Erythroblast (primary cell): ENCODE data around the gene KIF26B.

Experiments used
- DNase-seq, 2 experiments: peaks; one replicate each; lab custom pipeline; 2025; lab: John Stamatoyannopoulos, UW
- GATA1 ChIP-seq: IDR thresholded peaks from 2 replicates; pipeline ENCODE4 v1.6.1; 2011; ENCODE audit warnings: low read depth, mild to moderate bottlenecking, control low read depth, low read length, moderate library complexity
- POLR2A ChIP-seq: IDR thresholded peaks from 2 replicates; pipeline ENCODE4 v1.6.1; 2011; ENCODE audit warnings: mild to moderate bottlenecking, low read length

KIF26B gene

GRCh38 chr1:245457562-245457961 is 302.8 kb downstream of the KIF26B start:
- DNase-seq: no peak
- no peak for TF ChIP-seq GATA1
- no peak for TF ChIP-seq POLR2A

GRCh38 chr1:245458234-245458633 is 303.4 kb downstream of the KIF26B start:
- no peak for DNase-seq
- TF ChIP-seq GATA1 (no peak), POLR2A (no peak)

- TF ChIP-seq POLR2A (no peak), GATA1 (no peak)
Measured at GRCh38 chr1:245458761-245459174, 304.0 kb downstream of the KIF26B start.

DNA sequence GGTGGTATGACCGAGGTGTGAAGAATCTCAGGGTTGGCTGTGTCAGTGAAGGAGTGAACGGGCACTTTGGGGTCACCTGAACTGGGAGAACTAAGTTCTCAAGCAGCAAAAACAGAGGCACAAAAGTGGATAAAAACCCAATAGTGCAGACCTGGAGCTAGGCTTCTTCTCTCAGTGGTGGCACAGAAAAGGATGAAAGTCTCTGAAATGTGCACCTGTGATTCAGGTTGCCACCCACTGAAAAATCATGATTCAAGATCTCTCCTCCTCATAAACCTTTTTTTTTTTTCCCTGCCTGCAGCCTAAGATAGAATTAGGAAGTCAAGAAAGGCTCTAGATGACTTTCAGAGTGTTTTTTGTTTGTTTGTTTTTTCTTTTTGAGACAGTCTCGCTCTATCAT is 304.8 kb downstream of the KIF26B start:
- no peak for TF ChIP-seq GATA1
- no peak for TF ChIP-seq POLR2A

More at GRCh38 chr1:245458761-245459174, 304.0 kb downstream of the KIF26B start:
- no peak for DNase-seq

DNA sequence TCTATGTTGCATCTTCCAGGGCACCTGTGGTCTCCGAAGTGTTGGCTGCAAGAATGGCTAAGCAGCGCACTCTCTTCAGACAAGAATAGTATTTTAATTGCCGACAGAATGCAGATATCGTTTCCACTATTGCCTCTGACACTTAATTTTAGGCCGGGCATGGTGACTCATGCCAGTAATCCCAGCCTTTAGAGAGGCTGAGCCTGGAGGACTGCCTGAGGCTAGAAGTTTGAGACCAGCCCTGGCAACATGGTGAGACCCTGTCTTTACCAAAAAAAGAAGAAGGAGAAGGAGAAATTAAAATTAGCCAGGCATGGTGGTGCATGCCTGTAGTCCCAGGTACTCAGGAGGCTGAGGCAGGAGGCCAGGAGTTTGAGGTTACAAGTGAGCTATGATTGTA is 306.9 kb downstream of the KIF26B start:
- TF ChIP-seq GATA1: no peak
- no peak for TF ChIP-seq POLR2A
- DNase-seq: no peak

More for the DNA sequence above, 304.8 kb downstream of the KIF26B start:
- no peak for DNase-seq

DNA sequence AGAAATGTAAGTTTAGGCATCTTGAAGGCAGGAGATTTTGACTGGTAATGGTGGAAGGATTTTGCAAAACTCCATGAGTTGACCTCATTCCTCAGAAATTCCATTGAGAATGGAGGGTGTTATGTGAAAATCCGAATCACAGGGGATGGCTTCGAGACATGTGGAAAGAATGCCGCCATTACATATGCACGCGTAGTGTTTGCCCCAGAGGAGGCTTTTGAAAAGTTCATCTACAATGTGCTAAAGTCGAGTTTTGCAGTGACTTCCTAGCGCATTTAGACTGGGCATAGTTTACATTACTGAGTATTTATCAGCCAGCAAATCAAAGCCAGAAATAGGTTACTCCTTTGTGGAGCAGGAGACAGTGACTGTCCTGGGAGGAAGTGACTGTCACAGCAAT is 307.4 kb downstream of the KIF26B start:
- no peak for DNase-seq
- TF ChIP-seq GATA1: no peak
- TF ChIP-seq POLR2A: no peak

- no peak for DNase-seq
- TF ChIP-seq GATA1 (no peak), POLR2A (no peak)
Measured at GRCh38 chr1:245463392-245464165, 308.8 kb downstream of the KIF26B start.

DNA sequence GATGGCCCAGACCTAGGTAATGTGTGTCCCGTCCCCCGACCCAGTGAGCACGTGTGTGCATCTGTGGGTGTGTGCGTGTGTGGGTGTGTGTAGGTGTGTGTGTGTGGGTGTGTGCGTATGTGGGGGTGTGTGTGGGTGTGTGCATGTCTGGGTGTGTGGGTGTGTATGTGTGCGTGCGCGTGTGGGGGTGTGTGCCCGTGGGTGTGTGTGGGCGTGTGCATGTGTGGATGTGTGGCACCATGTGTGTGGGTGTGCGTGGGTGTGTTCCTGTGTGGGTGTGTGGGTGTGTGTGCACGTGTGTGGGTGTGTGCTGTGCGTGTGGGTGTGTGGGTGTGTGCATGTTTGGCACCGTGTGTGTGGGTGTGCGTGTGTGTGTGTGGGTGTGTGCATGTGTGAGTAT is 309.5 kb downstream of the KIF26B start:
- no peak for DNase-seq
- TF ChIP-seq GATA1: no peak
- TF ChIP-seq POLR2A: no peak

GRCh38 chr1:245465666-245466065 is 310.9 kb downstream of the KIF26B start:
- DNase-seq: no peak
- TF ChIP-seq GATA1: no peak
- no peak for TF ChIP-seq POLR2A

DNA sequence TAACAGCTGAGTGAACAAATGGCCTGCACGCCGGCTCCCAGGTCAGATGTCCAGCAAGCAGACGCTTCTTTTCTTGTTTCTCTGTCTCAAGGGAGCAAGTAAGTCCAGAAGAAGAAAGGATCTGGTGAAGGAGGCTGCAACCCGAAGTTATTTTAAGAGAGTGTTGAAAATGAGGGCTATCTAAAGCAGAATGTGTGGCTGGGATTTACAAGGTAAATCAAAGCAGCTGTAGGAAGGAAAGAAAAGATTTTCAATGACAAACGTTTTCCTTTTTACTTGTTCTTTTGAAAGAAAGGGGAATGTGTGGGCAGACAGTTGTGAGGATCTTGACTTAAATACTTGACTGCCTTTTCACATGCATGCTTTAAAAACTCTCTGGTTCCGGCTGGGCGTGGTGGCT is 311.5 kb downstream of the KIF26B start:
- DNase-seq: no peak
- no peak for TF ChIP-seq POLR2A

- no peak for TF ChIP-seq POLR2A
- TF ChIP-seq GATA1: no peak
- DNase-seq: no peak
Measured at GRCh38 chr1:245467804-245468203, 313.0 kb downstream of the KIF26B start.

- TF ChIP-seq GATA1 (no peak), POLR2A (no peak)
- DNase-seq: no peak
Measured at GRCh38 chr1:245469006-245469405, 314.2 kb downstream of the KIF26B start.

DNA sequence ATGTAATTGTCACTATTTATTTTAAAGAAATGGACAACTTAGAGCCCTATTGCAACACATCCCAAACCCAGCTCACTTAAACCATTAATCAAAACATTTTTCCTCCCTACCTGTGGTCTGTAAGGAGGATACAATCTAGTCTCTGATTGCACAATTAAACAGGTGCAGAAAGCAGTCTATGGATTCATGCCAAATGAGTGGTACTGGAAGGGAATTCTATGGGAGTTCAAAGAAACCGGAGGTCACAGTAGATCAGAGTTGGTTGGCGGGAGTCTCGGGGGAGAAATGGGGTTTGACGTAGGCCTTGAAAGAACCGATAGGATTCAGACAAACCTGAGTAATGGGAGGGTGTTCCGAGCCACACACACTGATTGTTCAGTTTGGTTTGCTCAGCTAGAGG is 314.9 kb downstream of the KIF26B start:
- DNase-seq: no peak
- no peak for TF ChIP-seq POLR2A
- no peak for TF ChIP-seq GATA1

DNA sequence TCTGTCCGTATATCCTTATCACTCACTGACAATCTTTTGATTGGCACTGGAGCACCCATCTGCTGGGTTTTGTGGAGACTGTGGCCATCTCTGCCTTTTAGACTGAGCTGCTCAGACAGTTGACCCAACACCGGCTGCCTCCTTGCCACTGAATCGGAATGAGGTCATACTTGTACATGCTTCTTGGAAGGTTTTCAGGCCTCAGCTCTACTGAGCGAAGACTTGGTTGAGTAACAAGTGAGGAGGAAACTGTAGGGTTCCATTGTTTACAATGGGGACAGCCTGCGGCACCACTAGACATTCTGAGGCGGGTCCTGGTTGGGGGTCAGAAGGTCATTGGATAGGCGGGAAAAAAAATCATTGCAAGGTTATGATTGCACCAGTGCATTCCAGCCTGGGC is 320.3 kb downstream of the KIF26B start:
- TF ChIP-seq GATA1 (no peak), POLR2A (no peak)
- no peak for DNase-seq

DNA sequence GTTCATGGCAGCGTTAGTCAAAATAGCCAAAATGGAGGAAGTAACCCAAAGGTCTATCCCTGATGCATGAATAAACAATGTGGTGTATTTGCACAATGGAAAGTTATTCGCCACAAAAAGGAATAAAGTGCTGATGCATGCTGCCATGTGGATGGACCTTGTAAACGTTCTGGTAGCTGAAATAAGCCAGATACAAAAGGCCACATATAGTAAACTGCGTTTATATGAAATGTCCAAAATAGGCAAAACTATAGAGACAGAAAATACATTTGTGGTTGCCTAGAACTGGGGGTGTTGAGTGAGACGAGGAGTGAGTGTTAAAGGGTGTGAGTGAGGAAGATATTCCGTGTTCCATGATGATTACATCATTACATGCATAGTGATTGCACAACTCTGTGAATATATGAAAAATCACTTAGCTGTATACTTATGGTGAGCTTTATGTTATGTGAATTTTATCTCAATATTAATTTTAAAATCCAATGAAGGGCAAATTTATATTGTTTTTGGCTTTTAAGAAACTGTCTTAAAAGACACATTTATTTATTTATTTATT is 321.3 kb downstream of the KIF26B start:
- TF ChIP-seq POLR2A: no peak
- no peak for TF ChIP-seq GATA1
- no peak for DNase-seq
